ENCODE measurements around the gene RIN1.

DNA sequence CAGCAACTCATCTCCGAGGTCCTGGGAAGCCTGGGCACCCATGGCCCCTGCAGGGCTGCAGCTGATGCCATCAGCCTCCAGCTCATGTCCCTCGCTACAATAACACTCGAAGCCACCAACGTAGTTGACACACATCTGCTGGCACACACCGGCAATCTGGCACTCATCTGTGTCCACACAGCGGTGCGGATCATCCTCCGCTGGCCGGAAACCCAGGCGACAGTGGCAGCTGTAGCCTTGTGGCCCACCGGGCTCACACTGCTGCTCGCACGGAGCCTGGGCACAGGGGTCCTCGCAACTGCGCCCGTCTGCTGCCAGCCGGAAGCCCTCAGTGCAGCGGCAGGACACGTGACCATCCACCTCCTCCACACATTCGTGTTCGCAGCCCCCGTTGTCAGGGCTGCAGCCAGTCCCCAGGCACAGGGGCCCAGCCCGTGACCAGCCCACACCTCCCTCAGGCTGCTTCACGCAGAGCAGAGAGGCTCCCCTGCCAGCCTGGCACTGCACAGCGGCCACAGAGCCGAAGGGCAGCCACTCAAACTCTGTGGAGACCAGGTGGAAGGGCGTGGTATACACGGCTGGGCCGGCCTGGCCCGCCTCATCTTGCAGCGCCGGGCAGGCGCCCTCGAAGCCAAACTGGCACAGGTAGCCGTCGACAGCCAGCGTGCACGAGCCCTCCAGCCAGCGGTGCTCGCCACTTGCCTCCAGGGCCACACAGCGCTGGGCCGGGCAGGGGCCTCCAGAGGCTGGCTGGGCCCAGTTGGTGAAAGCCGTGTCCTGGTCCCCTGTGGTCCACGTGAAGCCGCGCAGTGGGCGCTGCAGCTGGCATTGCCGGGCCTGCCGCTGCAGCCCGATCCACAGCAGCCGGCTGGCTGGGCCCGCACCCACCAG is 20.1 kb downstream of the RIN1 start:
- TF ChIP-seq YY1 (IDR thresholded peaks at IDR 0.05; ENCODE audit: borderline replicate concordance in 1 of 3, control insufficient read depth in 1 of 3, extremely low read depth in 1 of 3, insufficient read depth in 3 of 3, insufficient read length in 1 of 3, insufficient replicate concordance in 2 of 3, low read depth in 1 of 3, low read length in 2 of 3), result no peak
- no peak for TF ChIP-seq GATA2 (CRISPR knock-in tag; IDR thresholded peaks at IDR 0.05)
- TF ChIP-seq POLR2A (conservative IDR thresholded peaks at IDR 0.05), result no peak
- no peak for TF ChIP-seq SIN3B (IDR thresholded peaks at IDR 0.05; ENCODE audit: low read depth)
- TF ChIP-seq RAD21 (CRISPR knock-in tag; conservative IDR thresholded peaks at IDR 0.05 in 1 of 2, IDR thresholded peaks at IDR 0.05 in 1 of 2), result no peak
- TF ChIP-seq, protein P1, sequence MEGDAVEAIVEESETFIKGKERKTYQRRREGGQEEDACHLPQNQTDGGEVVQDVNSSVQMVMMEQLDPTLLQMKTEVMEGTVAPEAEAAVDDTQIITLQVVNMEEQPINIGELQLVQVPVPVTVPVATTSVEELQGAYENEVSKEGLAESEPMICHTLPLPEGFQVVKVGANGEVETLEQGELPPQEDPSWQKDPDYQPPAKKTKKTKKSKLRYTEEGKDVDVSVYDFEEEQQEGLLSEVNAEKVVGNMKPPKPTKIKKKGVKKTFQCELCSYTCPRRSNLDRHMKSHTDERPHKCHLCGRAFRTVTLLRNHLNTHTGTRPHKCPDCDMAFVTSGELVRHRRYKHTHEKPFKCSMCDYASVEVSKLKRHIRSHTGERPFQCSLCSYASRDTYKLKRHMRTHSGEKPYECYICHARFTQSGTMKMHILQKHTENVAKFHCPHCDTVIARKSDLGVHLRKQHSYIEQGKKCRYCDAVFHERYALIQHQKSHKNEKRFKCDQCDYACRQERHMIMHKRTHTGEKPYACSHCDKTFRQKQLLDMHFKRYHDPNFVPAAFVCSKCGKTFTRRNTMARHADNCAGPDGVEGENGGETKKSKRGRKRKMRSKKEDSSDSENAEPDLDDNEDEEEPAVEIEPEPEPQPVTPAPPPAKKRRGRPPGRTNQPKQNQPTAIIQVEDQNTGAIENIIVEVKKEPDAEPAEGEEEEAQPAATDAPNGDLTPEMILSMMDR (IDR thresholded peaks at IDR 0.05 in 2 of 3, conservative IDR thresholded peaks at IDR 0.05 in 1 of 3; ENCODE audit: insufficient read depth in 2 of 3, low read depth in 1 of 3, low read length in 3 of 3), result no peak
- no peak for TF ChIP-seq ARID1B (IDR thresholded peaks at IDR 0.05)
- no peak for TF ChIP-seq SMARCB1 (IDR thresholded peaks at IDR 0.05; ENCODE audit: insufficient read length, low read depth)
- no peak for TF ChIP-seq ZNF239 (CRISPR knock-in tag; IDR thresholded peaks at IDR 0.05)

Measured in K562 (cell line).